Neural crest cell (in vitro differentiated cells): ENCODE data around the gene SNRPD3. TPM values are rescaled to one million over a fixed set of nuclear protein-coding genes. Genes with fewer than 3 reads are reported as not detected.

Source experiments
- DNase-seq: peaks from one replicate; pipeline ENCODE4 v3.0.0; 2021; ENCODE audit warnings: low read depth, mixed read lengths, low spot score
- H3K27ac Mint-ChIP-seq: one replicate; pipeline ENCODE4 v1.8.0; 2021; ENCODE audit warnings: mild to moderate bottlenecking, mixed read lengths; ENCODE audit not compliant: unreplicated experiment
- H3K27me3 Mint-ChIP-seq: 2 replicates; pipeline ENCODE4 v1.8.0; 2021; ENCODE audit warnings: low read depth, mild to moderate bottlenecking, mixed read lengths
- H3K36me3 Mint-ChIP-seq: 2 replicates; pipeline ENCODE4 v1.8.0; 2021; ENCODE audit warnings: low read depth, mild to moderate bottlenecking, mixed read lengths
- H3K4me1 Mint-ChIP-seq: 2 replicates; pipeline ENCODE4 v1.8.0; 2021; ENCODE audit warnings: mixed read lengths
- H3K4me3 Mint-ChIP-seq: one replicate; pipeline ENCODE4 v1.8.0; 2021; ENCODE audit warnings: mild to moderate bottlenecking, mixed read lengths
- H3K9me3 Mint-ChIP-seq: 2 replicates; pipeline ENCODE4 v1.8.0; 2021; ENCODE audit warnings: mixed read lengths
- long read RNA-seq: library from polyadenylated mRNA; unstranded; transcript quantifications from one replicate; pipeline ENCODE4 v2.0.0, GENCODE V29; 2020
- total RNA-seq: library from RNA; stranded (reverse); gene quantifications from 2 replicates; pipeline ENCODE4 v1.2.1, GENCODE V29; 2021
- TF ChIP-seq, protein P1 (sequence below): fragments of 200-600 bp; sonication (generic); conservative IDR thresholded peaks from 2 replicates; pipeline ENCODE4 v1.5.0; 2021; ENCODE audit warnings: antibody characterized with exemption, mild to moderate bottlenecking

The SNRPD3 gene
- 151 and 159 TPM in 2 replicates for total RNA-seq
- long read RNA-seq, transcript SNRPD3-201 (4 exons, 1,763 nt): major isoform, 72 of 86 reads
- long read RNA-seq, partial matches to known transcripts: 8 of 86 reads
- long read RNA-seq, other reads (novel, unspliced or antisense): 6 of 86 reads

DNA sequence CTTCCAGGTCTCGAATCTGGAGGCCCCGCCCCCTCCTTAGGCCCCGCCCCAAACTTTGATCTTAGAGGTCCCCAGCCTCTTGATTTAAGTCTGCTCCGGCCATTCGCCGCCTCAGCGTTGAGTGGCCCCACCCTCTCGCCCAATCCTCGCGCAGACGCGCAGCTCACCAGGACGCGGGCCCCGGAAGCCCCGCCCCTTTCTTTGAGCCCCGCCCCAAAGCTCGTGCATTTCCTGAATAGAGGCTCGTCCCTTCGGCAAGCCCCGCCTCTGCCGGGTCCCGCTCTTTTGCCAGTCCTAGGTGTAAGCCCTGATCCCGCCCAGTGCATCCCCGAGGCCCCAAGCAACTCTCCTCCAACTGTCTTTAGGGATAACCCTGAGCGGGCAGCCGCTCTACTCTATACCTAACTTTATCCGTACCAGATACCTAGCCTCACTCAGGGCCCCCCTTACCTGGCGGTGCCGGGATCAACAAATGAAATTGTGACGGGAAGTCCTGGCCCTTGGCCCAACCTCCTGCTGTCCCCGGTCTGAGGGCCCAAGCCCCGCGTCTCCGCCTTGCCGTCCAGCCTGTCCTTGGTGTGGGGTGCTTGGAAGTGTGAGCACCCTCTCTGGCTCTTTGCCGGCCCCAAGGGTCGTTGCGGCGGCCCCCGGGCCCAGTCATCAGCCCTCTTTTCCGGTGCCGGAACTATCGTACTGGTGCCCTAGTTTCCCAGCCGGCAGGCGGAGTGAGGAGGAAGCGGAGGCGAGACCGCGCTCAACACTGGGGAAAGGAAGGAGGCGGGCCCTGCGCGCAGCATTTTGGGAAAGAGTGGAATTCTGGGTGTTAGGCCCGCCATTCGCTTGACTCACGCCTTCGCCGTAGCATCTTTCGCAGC is at the start of gene SNRPD3:
TSS of gene SNRPD3 (plus strand) at position 835 of the 875 bp plus-strand sequence. CDS start 1,676 bp downstream, outside the sequence.
- Mint-ChIP-seq H3K27ac (peak within 1 kb of the TSS; percentile 99), H3K9me3 (no peaks in the 10 kb centered on the region), H3K4me3 (peak within 1 kb of the TSS; percentile 95), H3K4me1 (peaks cover 50% of the 10 kb centered on the region), H3K27me3 (no peaks in the 10 kb centered on the region), H3K36me3 (peaks cover 3% of the 10 kb centered on the region)
- TF ChIP-seq, protein P1, sequence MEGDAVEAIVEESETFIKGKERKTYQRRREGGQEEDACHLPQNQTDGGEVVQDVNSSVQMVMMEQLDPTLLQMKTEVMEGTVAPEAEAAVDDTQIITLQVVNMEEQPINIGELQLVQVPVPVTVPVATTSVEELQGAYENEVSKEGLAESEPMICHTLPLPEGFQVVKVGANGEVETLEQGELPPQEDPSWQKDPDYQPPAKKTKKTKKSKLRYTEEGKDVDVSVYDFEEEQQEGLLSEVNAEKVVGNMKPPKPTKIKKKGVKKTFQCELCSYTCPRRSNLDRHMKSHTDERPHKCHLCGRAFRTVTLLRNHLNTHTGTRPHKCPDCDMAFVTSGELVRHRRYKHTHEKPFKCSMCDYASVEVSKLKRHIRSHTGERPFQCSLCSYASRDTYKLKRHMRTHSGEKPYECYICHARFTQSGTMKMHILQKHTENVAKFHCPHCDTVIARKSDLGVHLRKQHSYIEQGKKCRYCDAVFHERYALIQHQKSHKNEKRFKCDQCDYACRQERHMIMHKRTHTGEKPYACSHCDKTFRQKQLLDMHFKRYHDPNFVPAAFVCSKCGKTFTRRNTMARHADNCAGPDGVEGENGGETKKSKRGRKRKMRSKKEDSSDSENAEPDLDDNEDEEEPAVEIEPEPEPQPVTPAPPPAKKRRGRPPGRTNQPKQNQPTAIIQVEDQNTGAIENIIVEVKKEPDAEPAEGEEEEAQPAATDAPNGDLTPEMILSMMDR: peak; percentile 40
- DNase-seq: peak; percentile 97

DNA sequence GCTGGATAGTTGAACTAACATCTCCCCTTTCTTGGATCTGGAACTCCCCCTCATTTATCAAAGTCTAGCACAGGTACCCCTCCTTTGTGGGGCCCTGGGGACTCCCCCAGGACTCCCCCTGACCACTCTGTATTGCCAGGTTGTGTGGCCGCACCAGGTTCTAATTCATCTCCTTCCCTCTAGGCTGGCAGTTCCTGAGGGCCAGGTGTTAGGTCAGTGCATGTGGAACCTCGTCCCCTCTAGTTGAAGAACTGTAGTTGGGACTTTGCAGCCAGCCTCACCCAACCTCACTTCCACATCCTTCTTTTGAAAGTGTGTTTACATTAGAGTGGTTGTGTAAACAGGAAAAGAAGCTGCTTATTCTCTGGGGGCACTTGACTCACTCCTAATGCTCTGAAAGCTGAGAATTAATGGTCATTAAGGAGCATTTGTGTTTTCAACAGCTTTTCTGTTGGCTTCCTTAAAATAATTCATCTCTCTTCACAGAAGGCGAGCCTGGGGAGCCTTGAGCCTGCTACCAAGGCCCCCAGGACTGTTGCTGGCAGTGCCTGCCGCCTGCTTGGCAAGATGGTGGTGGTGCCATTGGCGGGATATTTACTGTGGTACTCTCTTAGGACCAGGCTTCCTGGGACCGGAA is 48.9 kb upstream of the SNRPD3 start:
- Mint-ChIP-seq H3K27ac (no peak overlapping the region), H3K4me1 (peaks cover 30% of the 10 kb centered on the region), H3K4me3 (no peak overlapping the region), H3K36me3 (no peaks in the 10 kb centered on the region), H3K27me3 (peaks cover 13% of the 10 kb centered on the region), H3K9me3 (no peaks in the 10 kb centered on the region)
- no peak for DNase-seq
- TF ChIP-seq, protein P1: no peak

DNA sequence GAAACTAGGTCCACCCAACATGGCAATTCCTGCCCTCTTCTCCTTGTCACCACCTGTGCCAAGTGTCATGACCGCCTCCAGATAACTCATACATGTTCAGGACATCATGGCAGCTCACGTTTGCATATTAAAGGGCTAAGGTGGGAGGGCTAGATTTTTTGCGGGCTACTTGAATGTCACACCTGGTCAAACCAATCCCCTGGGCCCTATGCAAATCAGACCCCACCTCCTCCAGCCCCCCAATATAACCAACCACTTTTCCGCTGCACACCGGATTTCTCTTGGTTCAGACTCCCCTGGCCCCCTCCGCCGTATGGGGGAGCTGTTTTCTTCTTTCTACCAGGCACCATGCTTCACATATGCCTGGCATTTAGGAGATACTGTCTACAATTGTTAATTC is 48.1 kb upstream of the SNRPD3 start:
- Mint-ChIP-seq H3K4me1 (peaks cover 26% of the 10 kb centered on the region), H3K27me3 (peaks cover 10% of the 10 kb centered on the region), H3K9me3 (no peaks in the 10 kb centered on the region), H3K4me3 (no peak overlapping the region), H3K27ac (no peak overlapping the region), H3K36me3 (no peaks in the 10 kb centered on the region)
- TF ChIP-seq, protein P1: no peak
- no peak for DNase-seq

DNA sequence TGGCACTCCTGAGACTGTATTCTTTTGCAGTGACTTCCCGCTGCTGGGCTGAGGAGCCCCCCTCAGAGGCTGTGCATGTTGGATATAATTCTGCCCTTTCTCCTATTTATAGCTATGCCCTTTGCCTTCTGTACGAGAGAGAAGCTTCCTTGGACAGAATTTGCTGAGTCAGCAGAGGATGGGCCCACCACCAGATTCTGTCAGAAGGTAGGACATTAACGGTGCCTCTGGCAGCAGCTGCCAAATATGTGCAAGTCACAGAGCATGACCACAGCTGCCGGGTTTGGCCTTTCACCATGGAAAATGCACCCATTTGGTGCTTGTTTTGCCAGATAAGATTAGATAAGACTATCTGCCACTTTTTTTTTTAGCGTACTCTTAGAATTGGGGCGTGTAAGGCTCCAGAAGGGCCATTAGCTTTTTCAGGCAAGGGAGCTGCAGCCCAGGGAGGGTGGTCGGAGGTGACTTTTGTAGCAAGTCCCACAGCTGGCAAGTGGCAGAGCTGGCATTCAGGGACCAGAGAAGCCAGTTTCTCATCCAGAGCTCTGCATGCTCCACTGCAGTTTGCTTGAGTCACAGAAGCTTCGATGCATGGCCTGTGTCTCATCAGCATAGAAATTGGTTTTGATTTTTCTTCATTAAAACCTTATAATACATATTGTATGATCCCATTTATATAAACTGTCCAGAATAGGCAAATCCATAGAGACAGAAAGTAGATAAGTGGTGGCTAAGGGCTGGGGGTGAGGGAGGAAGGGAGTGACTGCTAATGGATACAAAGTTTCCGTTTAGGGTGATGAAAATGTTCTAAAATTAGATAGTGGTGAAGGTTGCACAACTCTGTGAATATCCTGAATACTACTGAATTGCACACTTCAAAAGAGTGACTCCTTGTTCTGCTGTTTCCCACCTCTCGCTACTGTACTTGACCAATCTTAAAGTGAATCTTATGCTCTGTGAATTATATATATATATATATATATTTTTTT is 44.9 kb upstream of the SNRPD3 start:
- Mint-ChIP-seq H3K9me3 (no peaks in the 10 kb centered on the region), H3K36me3 (no peaks in the 10 kb centered on the region), H3K4me1 (peaks cover 26% of the 10 kb centered on the region), H3K27ac (no peak overlapping the region), H3K27me3 (peaks cover 7% of the 10 kb centered on the region), H3K4me3 (no peak overlapping the region)
- TF ChIP-seq, protein P1: no peak
- DNase-seq: no peak

DNA sequence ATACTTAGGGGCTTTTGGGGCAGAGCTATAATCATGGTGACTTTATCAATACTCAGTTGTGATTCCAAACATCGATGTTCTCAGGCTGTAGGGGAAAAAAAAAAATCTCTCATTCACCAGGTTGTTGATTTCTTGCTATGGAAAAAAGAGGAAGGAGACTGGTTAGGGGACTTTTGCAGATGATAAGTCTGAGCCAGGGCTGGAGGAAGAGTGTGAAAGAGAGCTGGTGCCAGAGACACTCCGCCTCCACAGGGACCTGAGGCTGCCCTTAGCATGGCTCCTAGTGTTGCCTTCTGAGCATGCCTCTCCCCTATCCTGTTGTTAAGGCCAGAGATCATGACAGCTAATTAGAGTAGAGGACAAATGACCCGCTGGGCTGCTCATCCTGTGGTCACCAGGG is 43.8 kb upstream of the SNRPD3 start:
- Mint-ChIP-seq H3K4me1 (peaks cover 26% of the 10 kb centered on the region), H3K36me3 (no peaks in the 10 kb centered on the region), H3K27me3 (peaks cover 8% of the 10 kb centered on the region), H3K4me3 (no peak overlapping the region), H3K9me3 (no peaks in the 10 kb centered on the region), H3K27ac (peak overlapping the region; percentile 5)
- TF ChIP-seq, protein P1: no peak
- no peak for DNase-seq
